ENCODE measurements around the gene TMEM161A. TPM values are rescaled to one million over a fixed set of nuclear protein-coding genes. Genes with fewer than 3 reads are reported as not detected.

Gene TMEM161A
- polyA plus RNA-seq, 3 donors = 14.3 to 22.5 (median 15.3) TPM

GRCh38 chr19:19147344-19147743, 9.1 kb upstream of the TMEM161A start:
- H2AFZ ChIP-seq (ENCODE audit: insufficient read depth, low read depth, low read length, poor library complexity, severe bottlenecking) = no peak overlapping the region
- no peak overlapping the region for H3K4me3 Mint-ChIP-seq
- peaks cover 0 to 3% (median 0%) of the 10 kb centered on the region in 3 donors for H3K27me3 Mint-ChIP-seq (ENCODE audit: low read depth in 3 of 3)
- no peak overlapping the region for H3K27ac ChIP-seq (ENCODE audit: low read depth in 1 of 2, low read length in 2 of 2)
- no peak for DNase-seq
- H3K27me3 ChIP-seq (ENCODE audit: control insufficient read depth in 2 of 2, insufficient read depth in 2 of 2, low read length in 2 of 2) = no peaks in the 10 kb centered on the region
- peaks cover 22 to 30% of the 10 kb centered on the region in 2 donors for H3K36me3 Mint-ChIP-seq
- H3K4me3 ChIP-seq (replicated peaks in 1 of 3; ENCODE audit: low read depth in 2 of 3, low read length in 3 of 3) = no peak overlapping the region
- no peak overlapping the region for H3K9ac ChIP-seq (ENCODE audit: insufficient read depth, low read length, poor library complexity, severe bottlenecking)
- intact Hi-C loops (cut with micrococcal nuclease) = loop anchor here (2.0 to 5.0 kb wide), 3 partner anchors 77 to 345 kb away; no protein-coding TSS in a partner anchor
- H3K36me3 ChIP-seq (replicated peaks in 1 of 2; ENCODE audit: control insufficient read depth in 1 of 2, insufficient read depth in 2 of 2, low read length in 2 of 2) = peaks cover 16 to 28% of the 10 kb centered on the region in 2 donors
- H3K27ac Mint-ChIP-seq = peak overlapping the region in 1 of 7 donors; percentile 21
- H3K4me1 ChIP-seq (ENCODE audit: control insufficient read depth in 1 of 2, insufficient read depth in 2 of 2, low read length in 2 of 2) = peaks cover 3 to 6% of the 10 kb centered on the region in 2 donors
- no peak overlapping the region for H3K4me2 ChIP-seq (replicated peaks; ENCODE audit: extremely low read depth, low read length, poor library complexity, severe bottlenecking)
- TF ChIP-seq CTCF (IDR thresholded peaks at IDR 0.05) = no peak
- no peaks in the 10 kb centered on the region for H3K9me3 ChIP-seq (replicated peaks in 1 of 2; ENCODE audit: control insufficient read depth in 1 of 2, insufficient read depth in 1 of 2, low read length in 2 of 2)
- 100% methylated on average over 3 of the region's 5 CpGs for WGBS (ENCODE audit: insufficient coverage)
- H3K9me3 Mint-ChIP-seq = peaks cover 0 to 5% (median 3%) of the 10 kb centered on the region in 7 donors
- H3K79me2 ChIP-seq (ENCODE audit: insufficient read depth, low read length) = no peaks in the 10 kb centered on the region
- no peaks in the 10 kb centered on the region for H4K20me1 ChIP-seq (ENCODE audit: insufficient read depth, low read length)
- H3K4me1 Mint-ChIP-seq = no peaks in the 10 kb centered on the region

GRCh38 chr19:19146865-19147264, 8.6 kb upstream of the TMEM161A start:
- Mint-ChIP-seq H3K36me3 (peaks cover 22 to 30% of the 10 kb centered on the region in 2 donors), H3K27ac (no peak overlapping the region), H3K4me1 (no peaks in the 10 kb centered on the region), H3K4me3 (no peak overlapping the region), H3K9me3 (peaks cover 0 to 5% (median 3%) of the 10 kb centered on the region in 7 donors), H3K27me3 (ENCODE audit: low read depth in 3 of 3) (peaks cover 0 to 5% (median 1%) of the 10 kb centered on the region in 3 donors)
- H3K79me2 ChIP-seq (ENCODE audit: insufficient read depth, low read length) = no peaks in the 10 kb centered on the region
- H3K27ac ChIP-seq (ENCODE audit: low read depth in 1 of 2, low read length in 2 of 2) = no peak overlapping the region
- DNase-seq = no peak
- H3K4me3 ChIP-seq (replicated peaks in 1 of 3; ENCODE audit: low read depth in 2 of 3, low read length in 3 of 3) = no peak overlapping the region
- no peaks in the 10 kb centered on the region for H3K9me3 ChIP-seq (replicated peaks in 1 of 2; ENCODE audit: control insufficient read depth in 1 of 2, insufficient read depth in 1 of 2, low read length in 2 of 2)
- H3K36me3 ChIP-seq (replicated peaks in 1 of 2; ENCODE audit: control insufficient read depth in 1 of 2, insufficient read depth in 2 of 2, low read length in 2 of 2) = peaks cover 16 to 28% of the 10 kb centered on the region in 2 donors
- H2AFZ ChIP-seq (ENCODE audit: insufficient read depth, low read depth, low read length, poor library complexity, severe bottlenecking) = no peak overlapping the region
- no peak for TF ChIP-seq CTCF (IDR thresholded peaks at IDR 0.05)
- H3K27me3 ChIP-seq (ENCODE audit: control insufficient read depth in 2 of 2, insufficient read depth in 2 of 2, low read length in 2 of 2) = no peaks in the 10 kb centered on the region
- no peak overlapping the region for H3K9ac ChIP-seq (ENCODE audit: insufficient read depth, low read length, poor library complexity, severe bottlenecking)
- intact Hi-C loops (cut with micrococcal nuclease) = loop anchor here (2.0 to 5.0 kb wide), 3 partner anchors 78 to 345 kb away; no protein-coding TSS in a partner anchor
- H3K4me2 ChIP-seq (replicated peaks; ENCODE audit: extremely low read depth, low read length, poor library complexity, severe bottlenecking) = no peak overlapping the region
- H3K4me1 ChIP-seq (ENCODE audit: control insufficient read depth in 1 of 2, insufficient read depth in 2 of 2, low read length in 2 of 2) = peaks cover 3 to 6% of the 10 kb centered on the region in 2 donors
- H4K20me1 ChIP-seq (ENCODE audit: insufficient read depth, low read length) = no peaks in the 10 kb centered on the region
- 95% methylated on average over 4 of the region's 7 CpGs for WGBS (ENCODE audit: insufficient coverage)

All from CD14-positive monocyte (primary cell).